GM18520 (cell line): ENCODE data around the gene FRMD4B.

Source experiments
- ATAC-seq: cut with Tn5 transposase; IDR thresholded peaks from one replicate; pipeline ENCODE4 v1.9.1; 2021; ENCODE audit not compliant: unreplicated experiment

FRMD4B gene

GRCh38 chr3:69210068-69210730 is 175.7 kb downstream of the FRMD4B start:
- no peak for ATAC-seq

- no peak for ATAC-seq
These were observed 176.5 kb downstream of the FRMD4B start for GRCh38 chr3:69209413-69209812.

- no peak for ATAC-seq
These were observed 178.9 kb downstream of the FRMD4B start for GRCh38 chr3:69207031-69207430.

- ATAC-seq: no peak
These were observed 180.5 kb downstream of the FRMD4B start for GRCh38 chr3:69205385-69205784.

- ATAC-seq: peak; percentile 90
These were observed 181.5 kb downstream of the FRMD4B start for GRCh38 chr3:69204315-69204957.

- ATAC-seq: no peak
These were observed 182.1 kb downstream of the FRMD4B start for GRCh38 chr3:69203631-69204314.

- no peak for ATAC-seq
These were observed 184.2 kb downstream of the FRMD4B start for GRCh38 chr3:69201658-69202057.

GRCh38 chr3:69200384-69201068 is 185.4 kb downstream of the FRMD4B start:
- ATAC-seq: no peak

GRCh38 chr3:69199942-69200341 is 185.9 kb downstream of the FRMD4B start:
- ATAC-seq: no peak

- ATAC-seq: no peak
These were observed 187.9 kb downstream of the FRMD4B start for GRCh38 chr3:69197922-69198530.

- ATAC-seq: no peak
These were observed 188.4 kb downstream of the FRMD4B start for GRCh38 chr3:69197455-69197854.

- no peak for ATAC-seq
These were observed 189.0 kb downstream of the FRMD4B start for GRCh38 chr3:69196876-69197275.

GRCh38 chr3:69194431-69195165 is 191.3 kb downstream of the FRMD4B start:
- ATAC-seq: no peak

GRCh38 chr3:69193749-69194148 is 192.1 kb downstream of the FRMD4B start:
- ATAC-seq: no peak

- no peak for ATAC-seq
These were observed 194.4 kb downstream of the FRMD4B start for GRCh38 chr3:69191516-69191915.

GRCh38 chr3:69189487-69189886 is 196.4 kb downstream of the FRMD4B start:
- no peak for ATAC-seq

- no peak for ATAC-seq
These were observed 199.3 kb downstream of the FRMD4B start for GRCh38 chr3:69186575-69187093.

- no peak for ATAC-seq
These were observed 203.1 kb downstream of the FRMD4B start for GRCh38 chr3:69182588-69183316.

GRCh38 chr3:69181592-69182211 is 204.2 kb downstream of the FRMD4B start:
- ATAC-seq: no peak
